Lung (tissue), 12 donors: ENCODE results near the gene CDC34. TPM values are rescaled to one million over a fixed set of nuclear protein-coding genes. Genes with fewer than 3 reads are reported as not detected.

Experiments
- ATAC-seq: fragments of 200-7000 bp; cut with Tn5 transposase; one replicate; pipeline ENCODE4 v1.9.1; 2020; ENCODE audit warnings: moderate number of reproducible peaks; ENCODE audit not compliant: insufficient read depth, low FRiP score
- DNase-seq, 3 donors: peaks; one replicate each; pipeline ENCODE4 v3.0.0-alpha.2; 2013 to 2017
- H3K27ac ChIP-seq, 2 donors: one replicate each; pipeline ENCODE4 v1.5.1; 2013; ENCODE audit warnings: mild to moderate bottlenecking in 2 of 2, moderate library complexity in 2 of 2, control low read depth in 1 of 2, inconsistent platforms in 1 of 2, low read depth in 1 of 2, low read length in 1 of 2
- H3K27me3 ChIP-seq, 3 donors: one replicate each; pipeline ENCODE4 v1.5.1; 2013; ENCODE audit warnings: low read length in 2 of 3; ENCODE audit not compliant: control insufficient read depth in 3 of 3, insufficient read depth in 3 of 3
- H3K36me3 ChIP-seq, 4 donors: one replicate each; pipeline ENCODE4 v1.5.1; 2013; ENCODE audit warnings: low read length in 4 of 4, mild to moderate bottlenecking in 1 of 4, moderate library complexity in 1 of 4; ENCODE audit not compliant: control insufficient read depth in 4 of 4, insufficient read depth in 4 of 4
- H3K4me1 ChIP-seq, 5 donors: one replicate each; pipeline ENCODE4 v1.5.1; 2013; ENCODE audit warnings: low read length in 5 of 5, mild to moderate bottlenecking in 2 of 5, moderate library complexity in 1 of 5; ENCODE audit not compliant: control insufficient read depth in 5 of 5, insufficient read depth in 5 of 5
- H3K4me3 ChIP-seq: one replicate; pipeline ENCODE4 v1.5.1; 2013; ENCODE audit warnings: mild to moderate bottlenecking, control low read depth, moderate library complexity
- H3K9ac ChIP-seq, 2 donors: one replicate each; pipeline ENCODE4 v1.5.1; 2013; ENCODE audit warnings: low read length in 2 of 2, control low read depth in 1 of 2; ENCODE audit not compliant: insufficient read depth in 1 of 2
- H3K9me3 ChIP-seq, 4 donors: one replicate each; pipeline ENCODE4 v1.5.1; 2013; ENCODE audit warnings: low read length in 3 of 4, mild to moderate bottlenecking in 1 of 4, moderate library complexity in 1 of 4; ENCODE audit not compliant: control insufficient read depth in 4 of 4, insufficient read depth in 3 of 4
- CTCF ChIP-seq: IDR thresholded peaks from 2 replicates; pipeline ENCODE4 v1.5.1; 2012; ENCODE audit warnings: mild to moderate bottlenecking; ENCODE audit errors: control extremely low read depth, extremely low read depth
- WGBS, 2 donors: extraction: QIAGEN DNeasy Blood & Tissue Kit; methylation state at CpG; one replicate each; pipeline ENCODE4 v1.1.7; 2013; 5-methylcytosine and 5-hydroxymethylcytosine counted together
- polyA plus RNA-seq, 2 donors: library from polyadenylated mRNA; stranded (reverse); fragments of 200-250 nt; gene quantifications; one replicate each; pipeline ENCODE4 v1.2.1, GENCODE V29; 2013
- total RNA-seq, 2 donors: library from RNA; depleted of rRNA in 1 of 2; stranded (reverse); fragments of >200 nt in 1 of 2; gene quantifications; one replicate each; pipeline ENCODE4 v1.2.1, GENCODE V29; 2014 to 2021
- donor health status: control.
- donor health status: control.
- donor health status: Bipolar disorder and iron deficiency.
- donor health status: healthy.
- donor health status: DM: yes; HTN: yes; CAD: no.

The CDC34 gene
- total and polyA plus RNA-seq, 4 donors = 42.9 to 89.1 (median 60.1) TPM

GRCh38 chr19:538641-539428 lies 7.3 kb downstream of the CDC34 start:
- ATAC-seq (no peak), DNase-seq (no peak)
- Histone ChIP-seq H3K9ac (no peak overlapping the region), H3K4me1 (peaks cover 0 to 16% (median 3%) of the 10 kb centered on the region in 5 donors), H3K4me3 (no peak overlapping the region), H3K27ac (no peak overlapping the region), H3K9me3 (no peaks in the 10 kb centered on the region), H3K36me3 (peaks cover 13 to 54% (median 14%) of the 10 kb centered on the region in 4 donors), H3K27me3 (no peaks in the 10 kb centered on the region)
- no peak for TF ChIP-seq CTCF
- WGBS, 2 donors = 90 to 93% methylated on average over 34 to 40 of the region's 40 CpGs

DNA sequence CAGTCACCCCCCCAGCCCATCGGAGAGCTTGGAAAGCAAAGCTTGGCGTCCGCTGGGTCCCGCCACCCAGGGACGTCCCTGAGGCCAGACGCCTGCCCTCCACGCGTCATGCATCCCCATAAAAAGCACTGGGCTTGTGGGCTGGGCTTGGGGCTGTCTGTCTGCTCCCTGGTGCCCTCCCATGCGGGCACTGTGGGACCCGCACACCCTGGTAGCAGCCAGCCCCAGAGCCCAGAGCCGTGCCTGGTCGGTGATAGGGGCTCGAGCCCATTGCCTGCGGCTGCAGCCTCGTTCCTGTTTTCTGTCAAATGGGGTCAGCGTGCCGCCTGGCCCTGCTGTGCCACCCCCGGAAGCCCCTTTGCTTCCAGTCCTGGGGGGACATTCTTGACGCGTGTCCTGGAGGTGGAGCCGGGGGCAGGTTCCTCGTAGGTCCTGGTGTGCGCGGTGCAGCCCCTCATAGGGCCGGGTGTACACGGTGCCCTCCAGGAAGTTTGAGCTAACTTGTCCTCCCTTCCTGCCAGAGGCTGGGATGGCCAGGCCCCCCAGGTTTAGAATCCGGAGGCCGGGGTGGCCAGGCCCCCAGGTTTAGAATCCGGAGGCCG lies 8.0 kb downstream of the CDC34 start:
- no peaks in the 10 kb centered on the region for H3K9me3 ChIP-seq
- H3K27ac ChIP-seq = no peak overlapping the region
- H3K4me1 ChIP-seq = peaks cover 0 to 14% (median 0%) of the 10 kb centered on the region in 5 donors
- H3K9ac ChIP-seq = no peak overlapping the region
- peaks cover 13 to 54% (median 14%) of the 10 kb centered on the region in 4 donors for H3K36me3 ChIP-seq
- TF ChIP-seq CTCF = no peak
- no peak for DNase-seq
- no peaks in the 10 kb centered on the region for H3K27me3 ChIP-seq
- ATAC-seq = no peak
- WGBS, 2 donors = 92 to 96% methylated on average over 30 of the region's 30 CpGs
- H3K4me3 ChIP-seq = no peak overlapping the region

DNA sequence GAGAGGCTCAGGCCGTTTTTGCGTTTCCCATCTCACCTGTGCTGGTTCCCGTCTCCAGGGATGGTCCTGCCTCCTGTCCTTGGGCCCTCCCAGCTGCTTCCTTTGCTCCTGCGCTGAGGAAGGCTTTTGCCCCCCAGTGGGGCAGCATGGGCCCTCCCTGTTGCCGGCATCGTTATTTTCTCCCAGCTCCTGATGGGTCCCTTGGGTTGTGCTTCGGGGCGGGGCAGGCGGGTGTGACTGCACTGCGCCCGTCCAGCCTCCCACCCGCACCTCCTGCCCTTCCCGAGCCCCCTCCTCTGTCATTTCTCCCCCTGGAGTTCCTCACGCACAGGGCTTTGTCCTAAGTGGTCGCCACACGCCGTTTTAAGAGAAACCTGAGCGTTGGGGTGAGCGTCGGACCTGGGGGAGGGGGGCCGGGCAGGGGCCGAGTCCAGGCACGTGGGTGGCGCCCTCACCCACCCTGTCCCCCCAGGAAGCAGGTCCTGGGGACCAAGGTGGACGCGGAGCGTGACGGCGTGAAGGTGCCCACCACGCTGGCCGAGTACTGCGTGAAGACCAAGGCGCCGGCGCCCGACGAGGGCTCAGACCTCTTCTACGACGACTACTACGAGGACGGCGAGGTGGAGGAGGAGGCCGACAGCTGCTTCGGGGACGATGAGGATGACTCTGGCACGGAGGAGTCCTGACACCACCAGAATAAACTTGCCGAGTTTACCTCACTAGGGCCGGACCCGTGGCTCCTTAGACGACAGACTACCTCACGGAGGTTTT lies 9.5 kb downstream of the CDC34 start:
- no peak overlapping the region for H3K27ac ChIP-seq
- no peak overlapping the region for H3K4me3 ChIP-seq
- TF ChIP-seq CTCF = no peak
- no peaks in the 10 kb centered on the region for H3K9me3 ChIP-seq
- peaks cover 13 to 49% (median 13%) of the 10 kb centered on the region in 4 donors for H3K36me3 ChIP-seq
- no peaks in the 10 kb centered on the region for H3K27me3 ChIP-seq
- DNase-seq = no peak
- 92 to 93% methylated on average over 51 of the region's 51 CpGs for WGBS, 2 donors
- no peak overlapping the region for H3K9ac ChIP-seq
- peaks cover 0 to 7% (median 0%) of the 10 kb centered on the region in 5 donors for H3K4me1 ChIP-seq
- ATAC-seq = no peak
